Mesenchymal stem cell (in vitro differentiated cells and primary cell): ENCODE measurements around the gene PRDM2.

Experiments
- DNase-seq: peaks from one replicate; pipeline ENCODE4 v3.0.0-alpha.2; 2013
- H2AFZ ChIP-seq: one replicate; pipeline ENCODE4 v1.6.1; 2013; ENCODE audit warnings: low read depth, mild to moderate bottlenecking, control low read depth, inconsistent platforms, low read length, moderate library complexity
- H2AK5ac ChIP-seq: 2 replicates; pipeline ENCODE4 v1.6.1; 2013; ENCODE audit warnings: low read length, moderate library complexity, mild to moderate bottlenecking, inconsistent platforms; ENCODE audit not compliant: severe bottlenecking
- H2BK120ac ChIP-seq: one replicate; pipeline ENCODE4 v1.6.1; 2013; ENCODE audit warnings: low read depth, mild to moderate bottlenecking, inconsistent platforms, low read length, moderate library complexity
- H2BK12ac ChIP-seq, 2 experiments: one replicate each; pipeline ENCODE4 v1.6.1; 2013; ENCODE audit warnings: inconsistent platforms in 2 of 2, low read length in 2 of 2, mild to moderate bottlenecking in 2 of 2, moderate library complexity in 2 of 2, control low read depth in 1 of 2
- H2BK15ac ChIP-seq: one replicate; pipeline ENCODE4 v1.6.1; 2013; ENCODE audit warnings: mild to moderate bottlenecking, low read depth, inconsistent platforms; ENCODE audit not compliant: poor library complexity, severe bottlenecking
- H2BK5ac ChIP-seq: 2 replicates; pipeline ENCODE4 v1.6.1; 2013; ENCODE audit warnings: low read depth, mild to moderate bottlenecking, low read length, control low read depth, inconsistent platforms; ENCODE audit not compliant: poor library complexity, severe bottlenecking
- H3K14ac ChIP-seq, 2 experiments: one replicate each; pipeline ENCODE4 v1.6.1; 2013; ENCODE audit warnings: inconsistent platforms in 2 of 2, low read length in 2 of 2, control low read depth in 1 of 2, mild to moderate bottlenecking in 1 of 2, moderate library complexity in 1 of 2
- H3K18ac ChIP-seq, 2 experiments: one replicate each; pipeline ENCODE4 v1.6.1; 2013; ENCODE audit warnings: inconsistent platforms in 2 of 2, low read length in 2 of 2, control low read depth in 1 of 2, low read depth in 1 of 2, mild to moderate bottlenecking in 1 of 2
- H3K23ac ChIP-seq, 2 experiments: one replicate each; pipeline ENCODE4 v1.6.1; 2013; ENCODE audit warnings: inconsistent platforms in 2 of 2, low read length in 2 of 2, mild to moderate bottlenecking in 2 of 2, moderate library complexity in 2 of 2, control low read depth in 1 of 2
- H3K27ac ChIP-seq: 2 replicates; pipeline ENCODE4 v1.5.1; 2013; ENCODE audit warnings: mild to moderate bottlenecking, moderate library complexity, low read length, control low read depth, inconsistent platforms; ENCODE audit not compliant: poor library complexity, severe bottlenecking
- H3K27me3 ChIP-seq, 2 experiments: 2 replicates each; pipeline versions ENCODE4 v1.6.1 to v1.7.0; 2013; ENCODE audit warnings: low read length in 2 of 2, mild to moderate bottlenecking in 2 of 2, moderate library complexity in 2 of 2, control low read depth in 1 of 2, inconsistent platforms in 1 of 2; ENCODE audit not compliant: control insufficient read depth in 1 of 2, insufficient read depth in 1 of 2
- H3K36me3 ChIP-seq, 2 experiments: 2 replicates each; pipeline versions ENCODE4 v1.6.1 to v1.7.0; 2013; ENCODE audit warnings: low read length in 2 of 2, control low read depth in 1 of 2, inconsistent platforms in 1 of 2, low read depth in 1 of 2, mild to moderate bottlenecking in 1 of 2; ENCODE audit not compliant: insufficient read depth in 2 of 2, control insufficient read depth in 1 of 2
- H3K4ac ChIP-seq, 2 experiments: one replicate each; pipeline ENCODE4 v1.6.1; 2013; ENCODE audit warnings: inconsistent platforms in 2 of 2, low read length in 2 of 2, mild to moderate bottlenecking in 2 of 2, moderate library complexity in 2 of 2, control low read depth in 1 of 2, low read depth in 1 of 2
- H3K4me1 ChIP-seq: 2 replicates; pipeline ENCODE4 v1.6.1; 2013; ENCODE audit warnings: low read depth, low read length, control low read depth; ENCODE audit not compliant: control insufficient read depth, insufficient read depth
- H3K4me2 ChIP-seq: 2 replicates; pipeline ENCODE4 v1.6.1; 2013; ENCODE audit warnings: low read length, mild to moderate bottlenecking, inconsistent platforms; ENCODE audit not compliant: poor library complexity, severe bottlenecking
- H3K4me3 ChIP-seq, 2 experiments: 2 replicates each; pipeline versions ENCODE4 v1.5.1 to v1.7.0; 2013; ENCODE audit warnings: low read length in 2 of 2, mild to moderate bottlenecking in 2 of 2, control low read depth in 1 of 2, low read depth in 1 of 2; ENCODE audit not compliant: insufficient read depth in 1 of 2
- H3K79me1 ChIP-seq: replicated peaks from 2 replicates; pipeline ENCODE4 v1.6.1; 2013; ENCODE audit warnings: mild to moderate bottlenecking, control low read depth, low read length, inconsistent platforms; ENCODE audit not compliant: poor library complexity, severe bottlenecking
- H3K9ac ChIP-seq: 2 replicates; pipeline ENCODE4 v1.7.0; 2013; ENCODE audit warnings: mild to moderate bottlenecking, low read length, moderate library complexity
- H3K9me3 ChIP-seq: 2 replicates; pipeline ENCODE4 v1.7.0; 2013; ENCODE audit warnings: mild to moderate bottlenecking, low read length; ENCODE audit not compliant: control insufficient read depth
- H4K8ac ChIP-seq: one replicate; pipeline ENCODE4 v1.6.1; 2013; ENCODE audit warnings: inconsistent platforms, mild to moderate bottlenecking, low read length, moderate library complexity
- H4K91ac ChIP-seq: one replicate; pipeline ENCODE4 v1.6.1; 2013; ENCODE audit warnings: mild to moderate bottlenecking, low read length, inconsistent platforms
- WGBS: methylation state at CpG from one replicate; pipeline ENCODE4 v1.1.7; 2013; ENCODE audit warnings: mixed read lengths; 5-methylcytosine and 5-hydroxymethylcytosine counted together

Gene PRDM2

GRCh38 chr1:13732971-13733667 is 33.1 kb downstream of the PRDM2 start:
- H3K9ac ChIP-seq, result peak overlapping the region; percentile 32
- no peak overlapping the region for H3K4ac ChIP-seq
- H3K23ac ChIP-seq, result no peak overlapping the region
- H3K4me1 ChIP-seq, result peaks cover 12% of the 10 kb centered on the region
- H3K4me3 ChIP-seq, result no peak overlapping the region
- H3K27me3 ChIP-seq, result no peaks in the 10 kb centered on the region
- 66% methylated on average over 4 of the region's 5 CpGs for WGBS
- no peaks in the 10 kb centered on the region for H3K9me3 ChIP-seq
- no peak for DNase-seq
- no peak overlapping the region for H3K14ac ChIP-seq
- no peak overlapping the region for H2BK5ac ChIP-seq
- no peak overlapping the region for H4K91ac ChIP-seq
- H3K4me2 ChIP-seq, result no peak overlapping the region
- no peak overlapping the region for H2AFZ ChIP-seq
- H2BK12ac ChIP-seq, result no peak overlapping the region
- H4K8ac ChIP-seq, result no peak overlapping the region
- H3K18ac ChIP-seq, result no peak overlapping the region
- peak overlapping the region; percentile 15 for H2AK5ac ChIP-seq
- H3K27ac ChIP-seq, result no peak overlapping the region
- H3K79me1 ChIP-seq, result peaks cover 7% of the 10 kb centered on the region
- H2BK120ac ChIP-seq, result no peak overlapping the region
- H3K36me3 ChIP-seq, result peaks cover 0 to 12% of the 10 kb centered on the region in 2 experiments
- no peak overlapping the region for H2BK15ac ChIP-seq

GRCh38 chr1:13733711-13734110 is 33.7 kb downstream of the PRDM2 start:
- no peak for DNase-seq
- H3K4me2 ChIP-seq, result no peak overlapping the region
- H3K4me3 ChIP-seq, result no peak overlapping the region
- H3K27me3 ChIP-seq, result no peaks in the 10 kb centered on the region
- no peak overlapping the region for H3K14ac ChIP-seq
- H2BK12ac ChIP-seq, result no peak overlapping the region
- H2BK5ac ChIP-seq, result no peak overlapping the region
- no peak overlapping the region for H4K91ac ChIP-seq
- H3K23ac ChIP-seq, result no peak overlapping the region
- H3K18ac ChIP-seq, result no peak overlapping the region
- peaks cover 11% of the 10 kb centered on the region for H3K4me1 ChIP-seq
- H3K36me3 ChIP-seq, result peaks cover 0 to 12% of the 10 kb centered on the region in 2 experiments
- WGBS, result 96% methylated on average over 1 of the region's 1 CpG
- H2AFZ ChIP-seq, result no peak overlapping the region
- H3K4ac ChIP-seq, result no peak overlapping the region
- no peak overlapping the region for H2AK5ac ChIP-seq
- H2BK15ac ChIP-seq, result no peak overlapping the region
- no peak overlapping the region for H2BK120ac ChIP-seq
- peak overlapping the region; percentile 32 for H3K9ac ChIP-seq
- H3K9me3 ChIP-seq, result no peaks in the 10 kb centered on the region
- H4K8ac ChIP-seq, result no peak overlapping the region
- H3K79me1 ChIP-seq, result peaks cover 7% of the 10 kb centered on the region
- no peak overlapping the region for H3K27ac ChIP-seq

GRCh38 chr1:13735168-13735930 is 35.4 kb downstream of the PRDM2 start:
- Histone ChIP-seq H4K91ac (no peak overlapping the region), H3K27me3 (no peaks in the 10 kb centered on the region), H2AK5ac (no peak overlapping the region), H3K9me3 (no peaks in the 10 kb centered on the region), H2BK15ac (no peak overlapping the region), H4K8ac (no peak overlapping the region), H3K36me3 (peaks cover 0 to 12% of the 10 kb centered on the region in 2 experiments), H2AFZ (no peak overlapping the region), H3K4ac (no peak overlapping the region), H3K4me1 (peaks cover 8% of the 10 kb centered on the region), H2BK12ac (no peak overlapping the region), H3K14ac (no peak overlapping the region), H3K23ac (no peak overlapping the region), H3K18ac (no peak overlapping the region), H3K4me2 (no peak overlapping the region), H3K4me3 (no peak overlapping the region), H2BK120ac (no peak overlapping the region), H3K9ac (no peak overlapping the region), H3K79me1 (peaks cover 2% of the 10 kb centered on the region), H3K27ac (no peak overlapping the region), H2BK5ac (no peak overlapping the region)
- whole genome bisulfite sequencing, result 99% methylated on average over 7 of the region's 11 CpGs
- no peak for DNase-seq

- Histone ChIP-seq H4K91ac (no peak overlapping the region), H3K9ac (no peak overlapping the region), H2BK5ac (no peak overlapping the region), H3K23ac (no peak overlapping the region), H3K4me1 (peaks cover 2% of the 10 kb centered on the region), H3K27ac (no peak overlapping the region), H3K14ac (no peak overlapping the region), H3K18ac (no peak overlapping the region), H3K4ac (no peak overlapping the region), H2AK5ac (no peak overlapping the region), H3K79me1 (peaks cover 6% of the 10 kb centered on the region), H4K8ac (no peak overlapping the region), H3K4me2 (no peak overlapping the region), H3K9me3 (no peaks in the 10 kb centered on the region), H2BK12ac (no peak overlapping the region), H3K4me3 (no peak overlapping the region), H2BK120ac (no peak overlapping the region), H3K27me3 (no peaks in the 10 kb centered on the region), H2AFZ (no peak overlapping the region), H2BK15ac (no peak overlapping the region), H3K36me3 (peaks cover 3 to 9% of the 10 kb centered on the region in 2 experiments)
- DNase-seq, result no peak
These were observed 37.4 kb downstream of the PRDM2 start for GRCh38 chr1:13737398-13737797.
